GM12874 (cell line): ENCODE results near the gene CIB4.

Source experiments
- CTCF ChIP-seq: IDR thresholded peaks from 2 replicates; pipeline ENCODE4 v1.5.1; 2011; ENCODE audit warnings: low read depth, mild to moderate bottlenecking, control low read depth, low read length, moderate library complexity; ENCODE audit not compliant: insufficient read depth

The CIB4 gene

GRCh38 chr2:26616706-26617587, 24.2 kb downstream of the CIB4 start:
- no peak for TF ChIP-seq CTCF

GRCh38 chr2:26615860-26616705, 25.1 kb downstream of the CIB4 start:
- TF ChIP-seq CTCF = no peak

GRCh38 chr2:26615336-26615859, 25.8 kb downstream of the CIB4 start:
- TF ChIP-seq CTCF = 0 out of 2 replicates have a peak, but pooled peaks have one; percentile 12

GRCh38 chr2:26614216-26615138, 26.7 kb downstream of the CIB4 start:
- TF ChIP-seq CTCF = no peak

- TF ChIP-seq CTCF = no peak
Observed at GRCh38 chr2:26613241-26614215, 27.6 kb downstream of the CIB4 start.

- TF ChIP-seq CTCF = no peak
Observed at GRCh38 chr2:26612522-26613240, 28.5 kb downstream of the CIB4 start.
